Activated CD4-positive, alpha-beta T cell treated with anti-CD3 and anti-CD28 coated beads, Interleukin-2, amount 50 U/mL, for 4 hours (primary cell): Measurements from ENCODE around the gene FAM118A.
"Not testable (repeated sequence)": the region's sequence is repeated elsewhere in the genome, so short reads cannot be mapped to it uniquely, and the experiment has no call there.

Experiments
- DNase-seq, 2 experiments: peaks; one replicate each; pipeline ENCODE4 v3.0.0-alpha.2; 2020

FAM118A gene

GRCh38 chr22:45284705-45285262 lies 24.9 kb upstream of the FAM118A start, which contains the start of gene UPK3A:
UPK3A (plus strand) TSS chr22:45284949; CDS start chr22:45285014, 65 bp downstream.
- peak; percentile 36 to 39 for DNase-seq

GRCh38 chr22:45285263-45286058 lies 24.3 kb upstream of the FAM118A start:
- no peak for DNase-seq

GRCh38 chr22:45286854-45287551 lies 22.7 kb upstream of the FAM118A start:
- no peak for DNase-seq

- DNase-seq: no peak
Observed at GRCh38 chr22:45290410-45290936, 19.3 kb upstream of the FAM118A start.

- no peak for DNase-seq
Observed at GRCh38 chr22:45291061-45291930, 18.4 kb upstream of the FAM118A start.

GRCh38 chr22:45291931-45292290 lies 17.8 kb upstream of the FAM118A start:
- DNase-seq: no peak

- DNase-seq: no peak
Observed at GRCh38 chr22:45292731-45293442, 16.8 kb upstream of the FAM118A start.

- no peak for DNase-seq
Observed at GRCh38 chr22:45294030-45294429, 15.7 kb upstream of the FAM118A start.

- DNase-seq: not testable (repeated sequence)
Observed at GRCh38 chr22:45295004-45295403, 14.7 kb upstream of the FAM118A start.

GRCh38 chr22:45295492-45295891 lies 14.2 kb upstream of the FAM118A start:
- no peak for DNase-seq

GRCh38 chr22:45296628-45297297 lies 13.0 kb upstream of the FAM118A start:
- DNase-seq: no peak

- no peak for DNase-seq
Observed at GRCh38 chr22:45298934-45299505, 10.7 kb upstream of the FAM118A start.

- DNase-seq: no peak
Observed at GRCh38 chr22:45302751-45303150, 7.0 kb upstream of the FAM118A start.

- DNase-seq: no peak
Observed at GRCh38 chr22:45303181-45303580, 6.6 kb upstream of the FAM118A start.

- no peak for DNase-seq
Observed at GRCh38 chr22:45304971-45305370, 4.8 kb upstream of the FAM118A start.

GRCh38 chr22:45305456-45306075 lies 4.2 kb upstream of the FAM118A start:
- no peak for DNase-seq

- DNase-seq: no peak
Observed at GRCh38 chr22:45306139-45306538, 3.6 kb upstream of the FAM118A start.

- no peak for DNase-seq
Observed at GRCh38 chr22:45308391-45308956, 1.3 kb upstream of the FAM118A start.

- no peak for DNase-seq
Observed at GRCh38 chr22:45308957-45309421, 745 bp upstream of the FAM118A start.
